Right ventricle myocardium inferior (tissue), 1 donor: ENCODE measurements around the gene DNAJB14. TPM values are rescaled to one million over a fixed set of nuclear protein-coding genes. Genes with fewer than 3 reads are reported as not detected.

ENCODE experiments used
- ATAC-seq: fragments of 200-7000 bp; cut with Tn5 transposase; one replicate; pipeline ENCODE4 v1.9.1; 2020; ENCODE audit warnings: mild to moderate bottlenecking, moderate library complexity
- DNase-seq: peaks from one replicate; pipeline ENCODE4 v3.0.0; 2021; ENCODE audit errors: missing footprints
- intact Hi-C: fragments of 100-400 bp; cut with DNase I; formaldehyde crosslinking; loops from one replicate; pipeline ENCODE4 v1.11.0; 2022
- total RNA-seq: library from RNA; stranded (reverse); fragmentation: NEBNext Ultra II Directional; extraction: Animal tissue kit (Norgen Biotek cat#: 25700); gene quantifications from one replicate; pipeline ENCODE4 v1.2.1, GENCODE V29; 2021
- donor health status: DM: no; HTN: yes; CAD: no; lungs with severe emphysema.

The DNAJB14 gene
- total RNA-seq, 1 donor from 2014 or later: 20.3 TPM

GRCh38 chr4:99885063-99885664, 61.3 kb downstream of the DNAJB14 start:
- ATAC-seq (no peak), DNase-seq (no peak)
- intact Hi-C loops: loop anchor here (2.0 kb wide), 1 partner anchor 322 kb away; no protein-coding TSS in a partner anchor

- DNase-seq (no peak), ATAC-seq (no peak)
- intact Hi-C loops: no loop called here
Observed at GRCh38 chr4:99879458-99879857, 67.0 kb downstream of the DNAJB14 start.

DNA sequence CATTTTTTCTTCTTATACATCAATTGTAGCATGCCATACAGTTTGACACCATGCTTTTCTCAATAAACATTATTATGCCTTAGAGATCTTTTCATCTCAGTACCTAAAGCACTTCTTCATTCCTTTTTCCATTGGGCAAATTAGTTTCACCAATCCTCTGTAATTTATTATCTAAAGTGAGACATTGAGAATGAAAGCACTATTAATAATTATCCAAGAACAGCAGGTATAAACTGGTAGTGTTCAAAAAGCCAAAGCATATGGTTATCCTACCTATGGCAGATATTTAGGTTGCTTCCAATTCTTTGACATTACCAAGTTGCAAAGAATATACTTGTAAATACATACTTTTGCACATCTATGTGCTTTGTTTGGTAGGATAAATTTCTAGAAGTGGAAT, 67.8 kb downstream of the DNAJB14 start:
- no peak for ATAC-seq
- intact Hi-C loops: no loop called here
- no peak for DNase-seq

DNA sequence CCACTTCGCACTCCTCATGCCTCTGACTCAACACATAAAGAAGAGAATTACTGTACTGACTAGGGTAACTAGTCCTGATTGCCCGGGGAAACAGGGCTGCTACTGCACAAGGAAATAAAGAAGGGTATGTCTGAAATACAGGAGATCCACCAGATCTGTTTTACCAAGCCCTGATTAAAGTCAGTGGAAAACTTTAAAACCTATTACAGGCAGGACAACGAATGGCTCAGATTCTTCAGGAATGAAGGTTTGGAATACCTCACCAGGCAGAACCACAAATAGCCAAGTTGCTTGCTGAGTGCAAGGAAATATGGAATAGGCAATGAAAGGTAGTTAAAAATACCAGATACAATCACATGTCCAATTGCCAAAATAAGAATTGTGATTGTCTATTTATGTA, 69.5 kb downstream of the DNAJB14 start:
- ATAC-seq: no peak
- intact Hi-C loops: no loop called here
- DNase-seq: no peak

DNA sequence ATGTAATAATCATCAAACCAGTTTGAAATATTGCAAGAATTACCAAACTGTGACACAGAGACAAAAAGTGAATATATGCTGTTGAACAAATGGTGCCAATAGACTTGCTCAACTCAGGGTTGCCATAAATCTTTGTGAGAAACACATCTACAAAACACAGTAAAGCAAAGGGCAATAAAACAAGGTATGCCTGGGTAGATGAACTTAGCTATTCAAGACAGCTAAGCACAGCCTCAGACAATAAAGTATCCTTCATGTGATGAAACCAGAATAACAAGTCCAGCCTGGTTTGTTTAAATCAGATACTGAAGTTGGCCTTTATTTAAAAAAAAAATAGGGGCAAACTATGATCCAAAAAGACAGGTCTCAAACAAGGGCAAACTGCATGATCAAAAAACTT, 71.3 kb downstream of the DNAJB14 start:
- intact Hi-C loops: no loop called here
- DNase-seq (no peak), ATAC-seq (no peak)

- no peak for ATAC-seq
- intact Hi-C loops: no loop called here
Observed at GRCh38 chr4:99872570-99872969, 73.8 kb downstream of the DNAJB14 start.

GRCh38 chr4:99868126-99868596, 78.3 kb downstream of the DNAJB14 start:
- ATAC-seq: peak; percentile 42
- DNase-seq: peak; percentile 28
- intact Hi-C loops: no loop called here

More at GRCh38 chr4:99872570-99872969, 73.8 kb downstream of the DNAJB14 start:
- DNase-seq: no peak

GRCh38 chr4:99863804-99864203, 82.6 kb downstream of the DNAJB14 start:
- DNase-seq (no peak), ATAC-seq (no peak)
- intact Hi-C loops: no loop called here

DNA sequence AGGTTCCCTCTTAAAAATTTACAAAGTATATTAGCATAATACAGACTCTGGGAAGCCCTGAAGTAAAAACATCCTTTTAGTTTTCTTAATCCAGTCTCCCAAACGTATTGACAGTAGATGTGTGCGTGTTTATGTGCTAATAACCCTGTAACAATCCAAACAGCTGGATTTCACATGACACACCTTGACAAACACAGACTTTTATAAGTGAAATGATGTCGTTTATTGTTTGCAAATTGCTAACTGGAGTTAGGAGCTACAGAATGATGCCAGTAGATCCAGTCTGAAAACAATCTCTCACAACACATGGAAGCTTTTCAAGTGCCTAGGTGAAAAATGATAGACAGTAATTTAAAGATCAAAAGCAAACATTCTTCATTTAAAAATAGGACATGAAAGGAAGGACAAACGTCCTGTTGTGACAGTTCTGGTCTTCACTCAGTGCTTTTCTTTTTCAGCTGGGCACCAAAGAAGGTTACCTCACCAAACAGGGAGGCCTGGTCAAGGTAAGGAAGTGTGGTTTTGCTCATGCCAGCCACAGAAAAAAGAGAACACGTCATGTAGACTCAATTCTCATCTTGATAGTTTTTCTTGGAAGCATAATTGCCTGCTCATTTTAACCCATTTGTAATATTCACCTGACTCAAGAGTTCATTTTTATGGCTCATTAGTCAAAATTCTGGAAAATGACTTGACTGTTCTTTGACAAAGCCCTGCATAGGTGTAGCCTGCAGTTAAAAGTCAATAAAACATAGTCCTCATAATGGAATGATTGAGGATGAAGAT, 85.1 kb downstream of the DNAJB14 start:
- ATAC-seq (no peak), DNase-seq (no peak)
- intact Hi-C loops: no loop called here

DNA sequence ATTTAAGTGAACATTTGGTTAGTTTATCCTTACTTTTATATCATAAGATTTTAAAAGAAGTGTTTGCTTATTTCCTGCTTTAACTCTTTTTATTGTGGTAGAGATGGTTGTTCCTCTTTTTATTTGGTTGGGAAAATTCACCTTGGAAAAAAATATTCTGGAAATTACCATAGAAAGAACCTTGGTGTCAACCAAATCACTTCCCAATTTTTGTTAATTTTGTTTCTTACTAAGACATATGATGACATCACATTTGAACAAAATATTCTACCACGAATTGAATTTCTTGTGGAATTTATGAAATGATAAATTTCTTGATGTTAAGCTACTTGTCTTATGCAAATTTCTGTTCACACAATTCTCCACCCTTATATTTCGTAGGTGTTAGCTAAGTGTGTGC, 85.9 kb downstream of the DNAJB14 start:
- ATAC-seq (no peak), DNase-seq (no peak)
- intact Hi-C loops: no loop called here

DNA sequence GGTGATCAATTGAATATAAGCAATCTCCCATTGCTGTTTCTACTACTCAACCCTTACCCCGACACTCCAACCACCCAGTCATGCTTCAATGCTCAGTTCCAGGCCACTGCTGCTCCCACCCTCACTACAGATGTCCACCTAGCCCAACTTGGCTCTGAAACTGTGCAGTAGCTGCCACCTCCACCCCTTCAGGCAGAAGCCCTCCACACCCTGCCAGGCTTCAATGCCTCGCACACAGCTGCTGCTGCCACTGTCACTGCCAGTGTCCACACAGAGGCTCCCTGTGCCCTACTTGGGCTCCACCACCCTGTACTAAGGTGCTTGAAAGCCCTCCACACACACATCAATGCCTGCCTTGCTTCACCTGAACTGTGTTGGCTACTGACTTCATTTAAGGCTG, 86.8 kb downstream of the DNAJB14 start:
- DNase-seq (peak; percentile 54), ATAC-seq (no peak)
- intact Hi-C loops: no loop called here

- ATAC-seq (no peak), DNase-seq (no peak)
- intact Hi-C loops: no loop called here
Observed at GRCh38 chr4:99857307-99857706, 89.1 kb downstream of the DNAJB14 start.

- intact Hi-C loops: no loop called here
- ATAC-seq (peak; percentile 72), DNase-seq (no peak)
Observed at GRCh38 chr4:99856166-99856565, 90.3 kb downstream of the DNAJB14 start.

DNA sequence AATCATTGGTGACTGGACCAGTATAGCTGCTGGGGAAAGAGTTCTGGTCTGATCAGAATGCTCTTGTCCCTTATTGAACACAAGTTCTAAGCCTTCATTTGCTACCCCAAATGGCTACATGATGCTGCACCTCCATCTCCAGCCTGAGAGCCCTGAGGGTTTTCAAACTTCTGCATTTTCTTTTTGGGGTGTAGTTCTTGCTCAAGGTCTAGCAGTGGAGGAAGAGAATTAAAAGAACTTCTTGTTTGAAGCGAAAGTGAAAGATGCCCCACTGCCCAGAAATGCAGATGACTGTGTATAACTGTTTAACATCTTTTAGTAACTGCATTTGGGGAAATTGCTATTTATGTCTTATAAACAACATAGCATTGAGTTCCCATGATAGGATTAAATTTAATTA, 90.7 kb downstream of the DNAJB14 start:
- DNase-seq (no peak), ATAC-seq (no peak)
- intact Hi-C loops: no loop called here

DNA sequence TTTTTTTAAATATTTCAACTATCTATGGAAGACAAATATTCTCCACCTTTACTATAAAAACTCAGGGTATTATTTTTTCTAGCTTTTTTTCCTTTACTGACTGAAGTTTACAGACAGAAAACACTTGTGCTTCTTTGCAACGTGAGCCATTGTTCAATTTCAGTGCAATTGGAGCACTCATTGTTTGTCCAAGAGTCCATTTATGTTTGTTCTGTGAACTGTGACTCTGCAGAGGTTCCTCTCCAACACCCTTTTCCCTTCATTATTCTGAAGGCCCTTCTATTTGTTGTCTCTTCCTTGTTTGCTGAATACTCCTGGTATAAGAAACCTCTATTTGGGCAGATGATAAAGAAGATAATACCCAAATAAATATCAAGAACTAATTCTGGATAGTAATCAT, 92.4 kb downstream of the DNAJB14 start:
- no peak for DNase-seq
- no peak for ATAC-seq
- intact Hi-C loops: no loop called here

- ATAC-seq (no peak), DNase-seq (no peak)
- intact Hi-C loops: no loop called here
Observed at GRCh38 chr4:99853190-99853589, 93.2 kb downstream of the DNAJB14 start.

- intact Hi-C loops: no loop called here
Observed at GRCh38 chr4:99852199-99852749, 94.1 kb downstream of the DNAJB14 start.

DNA sequence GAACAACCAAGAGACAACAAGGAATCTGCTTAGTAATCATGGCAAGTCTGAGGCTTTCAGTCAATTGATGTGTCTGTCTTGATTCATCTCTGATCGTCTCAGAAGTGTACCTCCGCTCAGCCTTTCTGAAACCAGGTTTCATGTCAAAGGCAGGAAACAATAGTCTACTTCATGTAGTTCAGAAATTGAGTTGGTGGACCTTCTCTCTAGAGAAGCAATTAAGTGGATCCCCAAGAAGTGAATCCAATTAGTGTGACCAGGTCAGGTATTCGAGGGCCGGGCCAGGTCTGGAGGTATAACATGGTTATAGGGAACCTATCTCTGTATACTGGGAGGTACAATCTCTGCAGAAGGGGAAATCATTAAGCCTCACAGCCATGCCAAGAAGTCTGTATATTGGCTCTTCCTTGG, 97.8 kb downstream of the DNAJB14 start:
- no peak for ATAC-seq
- intact Hi-C loops: no loop called here
- DNase-seq: no peak

More at GRCh38 chr4:99852199-99852749, 94.1 kb downstream of the DNAJB14 start:
- ATAC-seq (no peak), DNase-seq (no peak)

- intact Hi-C loops: no loop called here
- no peak for ATAC-seq
- DNase-seq: no peak
Observed at GRCh38 chr4:99847362-99847976, 98.9 kb downstream of the DNAJB14 start.

GRCh38 chr4:99846891-99847290, 99.5 kb downstream of the DNAJB14 start:
- intact Hi-C loops: no loop called here
- ATAC-seq (no peak), DNase-seq (no peak)
